Measurements from ENCODE around the gene POPDC2.

DNA sequence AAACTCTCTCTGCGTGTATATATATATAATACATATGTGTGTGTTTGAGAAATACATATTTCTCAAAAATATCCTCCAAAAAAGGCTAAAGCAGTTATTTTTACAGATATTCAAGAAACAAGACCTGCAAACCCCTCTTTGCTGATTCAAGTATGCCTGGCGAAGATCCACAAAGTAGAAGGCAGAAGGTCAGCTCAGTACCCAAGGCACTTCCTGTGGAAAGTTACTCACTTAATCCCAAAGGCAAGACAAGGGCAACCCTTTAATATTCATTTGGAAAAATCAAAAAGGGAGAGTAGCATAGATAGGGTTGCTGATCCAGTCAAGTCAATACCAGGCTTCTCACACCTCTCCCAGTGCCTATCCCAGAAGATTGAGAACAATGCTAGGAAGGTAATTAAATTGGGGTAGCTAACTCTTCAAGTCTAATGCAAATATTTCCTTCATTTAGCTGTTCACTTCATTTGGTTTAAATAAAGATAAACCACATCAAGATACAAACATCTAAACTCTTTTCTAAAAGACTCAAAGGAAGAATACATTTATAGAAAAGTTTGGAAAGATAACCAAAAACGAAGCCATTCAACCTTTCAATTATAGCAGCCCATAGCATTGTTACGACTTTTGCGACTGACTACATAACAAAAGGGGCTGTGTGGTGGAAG lies 9.6 kb upstream of the POPDC2 start:
- TF ChIP-seq, protein P1, sequence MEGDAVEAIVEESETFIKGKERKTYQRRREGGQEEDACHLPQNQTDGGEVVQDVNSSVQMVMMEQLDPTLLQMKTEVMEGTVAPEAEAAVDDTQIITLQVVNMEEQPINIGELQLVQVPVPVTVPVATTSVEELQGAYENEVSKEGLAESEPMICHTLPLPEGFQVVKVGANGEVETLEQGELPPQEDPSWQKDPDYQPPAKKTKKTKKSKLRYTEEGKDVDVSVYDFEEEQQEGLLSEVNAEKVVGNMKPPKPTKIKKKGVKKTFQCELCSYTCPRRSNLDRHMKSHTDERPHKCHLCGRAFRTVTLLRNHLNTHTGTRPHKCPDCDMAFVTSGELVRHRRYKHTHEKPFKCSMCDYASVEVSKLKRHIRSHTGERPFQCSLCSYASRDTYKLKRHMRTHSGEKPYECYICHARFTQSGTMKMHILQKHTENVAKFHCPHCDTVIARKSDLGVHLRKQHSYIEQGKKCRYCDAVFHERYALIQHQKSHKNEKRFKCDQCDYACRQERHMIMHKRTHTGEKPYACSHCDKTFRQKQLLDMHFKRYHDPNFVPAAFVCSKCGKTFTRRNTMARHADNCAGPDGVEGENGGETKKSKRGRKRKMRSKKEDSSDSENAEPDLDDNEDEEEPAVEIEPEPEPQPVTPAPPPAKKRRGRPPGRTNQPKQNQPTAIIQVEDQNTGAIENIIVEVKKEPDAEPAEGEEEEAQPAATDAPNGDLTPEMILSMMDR (IDR thresholded peaks at IDR 0.05), result no peak
- TF ChIP-seq POLR2A (IDR thresholded peaks at IDR 0.05), result no peak
